ENCODE data around the gene ZC3H12A.

ZC3H12A gene

GRCh38 chr1:37446874-37447273 lies 27.5 kb upstream of the ZC3H12A start:
- ChIA-PET CTCF (interaction anchor here (1.0 kb wide), 1 partner anchor 8 kb away, joined by 4 read pairs; no protein-coding TSS in a partner anchor), POLR2A (no interaction called here)
- Histone ChIP-seq H3K9me3 (ENCODE audit: control insufficient read depth, insufficient read depth, low read depth, low read length) (no peaks in the 10 kb centered on the region), H3K27ac (ENCODE audit: extremely low read depth, low read depth, low read length) (no peak overlapping the region), H3K4me1 (ENCODE audit: control insufficient read depth, insufficient read depth, low read length) (no peaks in the 10 kb centered on the region), H3K36me3 (ENCODE audit: control insufficient read depth in 2 of 2, insufficient read depth in 1 of 2, low read length in 2 of 2) (no peaks in the 10 kb centered on the region), H3K4me3 (ENCODE audit: low read depth, low read length) (no peak overlapping the region)
- TF ChIP-seq BCL11B (tag by site-specific recombination; IDR thresholded peaks at IDR 0.05; ENCODE audit: low read depth) (no peak), ZNF302 (tag by site-specific recombination; IDR thresholded peaks at IDR 0.05; ENCODE audit: low read depth) (no peak), PRDM1 (tag by site-specific recombination; IDR thresholded peaks at IDR 0.05) (no peak), HOXA7 (CRISPR knock-in tag; IDR thresholded peaks at IDR 0.05; ENCODE audit: borderline replicate concordance) (no peak), ZNF677 (tag by site-specific recombination; IDR thresholded peaks at IDR 0.05) (no peak), ZNF132 (tag by site-specific recombination; IDR thresholded peaks at IDR 0.05; ENCODE audit: borderline replicate concordance) (no peak), ZNF645 (tag by site-specific recombination; IDR thresholded peaks at IDR 0.05) (no peak)

GRCh38 chr1:37448185-37448584 lies 26.2 kb upstream of the ZC3H12A start:
- POLR2A ChIA-PET: no interaction called here
- CTCF ChIA-PET: interaction anchor here (3.1 kb wide), 1 partner anchor 39 kb away, joined by 20 read pairs; no protein-coding TSS in a partner anchor
- H3K9me3 ChIP-seq (ENCODE audit: control insufficient read depth, insufficient read depth, low read depth, low read length): no peaks in the 10 kb centered on the region

More at GRCh38 chr1:37448185-37448584, 26.2 kb upstream of the ZC3H12A start:
- TF ChIP-seq ZNF311 (tag by site-specific recombination; IDR thresholded peaks at IDR 0.05; ENCODE audit: borderline replicate concordance): no peak
- TF ChIP-seq ZNF473 (tag by site-specific recombination; IDR thresholded peaks at IDR 0.05): no peak
- TF ChIP-seq BCL11A (tag by site-specific recombination; IDR thresholded peaks at IDR 0.05; ENCODE audit: low read depth): no peak
- TF ChIP-seq ZIC2 (tag by site-specific recombination; IDR thresholded peaks at IDR 0.05): no peak
- TF ChIP-seq PBX3 (CRISPR knock-in tag; IDR thresholded peaks at IDR 0.05): no peak
- TF ChIP-seq ZNF423 (tag by site-specific recombination; IDR thresholded peaks at IDR 0.05): no peak
- no peak for TF ChIP-seq ZNF394 (tag by site-specific recombination; IDR thresholded peaks at IDR 0.05; ENCODE audit: borderline replicate concordance)
- TF ChIP-seq ZNF785 (tag by site-specific recombination; IDR thresholded peaks at IDR 0.05): no peak
- TF ChIP-seq ZSCAN18 (tag by site-specific recombination; IDR thresholded peaks at IDR 0.05): no peak
- no peak for TF ChIP-seq ZNF600 (tag by site-specific recombination; IDR thresholded peaks at IDR 0.05)
- TF ChIP-seq PRDM6 (tag by site-specific recombination; IDR thresholded peaks at IDR 0.05): no peak
- TF ChIP-seq TCF7L2 (IDR thresholded peaks at IDR 0.05; ENCODE audit: borderline replicate concordance, low read depth, low read length): no peak
- no peak for TF ChIP-seq HOXC10 (CRISPR knock-in tag; IDR thresholded peaks at IDR 0.05)
- TF ChIP-seq ZNF169 (tag by site-specific recombination; IDR thresholded peaks at IDR 0.05): no peak
- TF ChIP-seq ZNF112 (tag by site-specific recombination; IDR thresholded peaks at IDR 0.05): no peak
- no peak for TF ChIP-seq ZNF155 (tag by site-specific recombination; IDR thresholded peaks at IDR 0.05)
- no peak for TF ChIP-seq ELK4 (IDR thresholded peaks at IDR 0.05; ENCODE audit: borderline replicate concordance, low read depth, low read length)
- TF ChIP-seq ZNF398 (tag by site-specific recombination; IDR thresholded peaks at IDR 0.05): no peak
- no peak for TF ChIP-seq ZNF426 (tag by site-specific recombination; IDR thresholded peaks at IDR 0.05)
- no peak overlapping the region for H3K4me3 ChIP-seq (ENCODE audit: low read depth, low read length)
- H3K36me3 ChIP-seq (ENCODE audit: control insufficient read depth in 2 of 2, insufficient read depth in 1 of 2, low read length in 2 of 2): no peaks in the 10 kb centered on the region
- H3K27ac ChIP-seq (ENCODE audit: extremely low read depth, low read depth, low read length): no peak overlapping the region
- H3K4me1 ChIP-seq (ENCODE audit: control insufficient read depth, insufficient read depth, low read length): no peaks in the 10 kb centered on the region
